ENCODE data around the gene MMRN2. TPM values are rescaled to one million over a fixed set of nuclear protein-coding genes. Genes with fewer than 3 reads are reported as not detected.

MMRN2 gene
- total RNA-seq, 6 experiments from 2014 or later: 0.66 to 1.5 (median 1.2) TPM

DNA sequence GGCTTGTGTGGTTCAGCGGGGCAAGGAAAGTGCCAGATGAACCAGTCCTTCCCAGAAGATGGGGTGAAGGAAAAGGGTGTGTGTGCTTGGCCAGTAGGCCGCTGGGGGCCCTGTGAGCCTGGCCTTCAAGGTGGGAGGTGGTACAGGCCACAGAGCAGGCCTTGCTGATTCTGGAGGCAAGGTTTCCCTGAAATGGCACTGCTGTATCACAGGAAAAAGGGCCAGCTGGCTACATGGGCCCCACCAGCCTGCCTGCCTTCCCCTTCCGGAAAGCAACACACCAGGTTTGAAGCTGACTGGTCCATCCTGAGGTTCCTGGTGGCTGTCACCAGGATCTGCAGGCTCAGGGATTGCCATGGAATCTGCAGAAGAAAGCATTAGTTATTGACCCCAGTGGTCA lies 12.5 kb downstream of the MMRN2 start:
- Mint-ChIP-seq H3K4me1 (ENCODE audit: low read depth) (peaks cover 8% of the 10 kb centered on the region), H3K27ac (no peak overlapping the region), H3K9me3 (no peaks in the 10 kb centered on the region), H3K36me3 (ENCODE audit: low read depth) (0 out of 2 replicates have a peak, but pooled peaks cover 4% of the 10 kb centered on the region), H3K27me3 (ENCODE audit: insufficient read depth) (peaks cover 14% of the 10 kb centered on the region), H3K4me3 (no peak overlapping the region)
- TF ChIP-seq, protein P1, sequence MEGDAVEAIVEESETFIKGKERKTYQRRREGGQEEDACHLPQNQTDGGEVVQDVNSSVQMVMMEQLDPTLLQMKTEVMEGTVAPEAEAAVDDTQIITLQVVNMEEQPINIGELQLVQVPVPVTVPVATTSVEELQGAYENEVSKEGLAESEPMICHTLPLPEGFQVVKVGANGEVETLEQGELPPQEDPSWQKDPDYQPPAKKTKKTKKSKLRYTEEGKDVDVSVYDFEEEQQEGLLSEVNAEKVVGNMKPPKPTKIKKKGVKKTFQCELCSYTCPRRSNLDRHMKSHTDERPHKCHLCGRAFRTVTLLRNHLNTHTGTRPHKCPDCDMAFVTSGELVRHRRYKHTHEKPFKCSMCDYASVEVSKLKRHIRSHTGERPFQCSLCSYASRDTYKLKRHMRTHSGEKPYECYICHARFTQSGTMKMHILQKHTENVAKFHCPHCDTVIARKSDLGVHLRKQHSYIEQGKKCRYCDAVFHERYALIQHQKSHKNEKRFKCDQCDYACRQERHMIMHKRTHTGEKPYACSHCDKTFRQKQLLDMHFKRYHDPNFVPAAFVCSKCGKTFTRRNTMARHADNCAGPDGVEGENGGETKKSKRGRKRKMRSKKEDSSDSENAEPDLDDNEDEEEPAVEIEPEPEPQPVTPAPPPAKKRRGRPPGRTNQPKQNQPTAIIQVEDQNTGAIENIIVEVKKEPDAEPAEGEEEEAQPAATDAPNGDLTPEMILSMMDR (IDR thresholded peaks at IDR 0.05): no peak
- DNase-seq: no peak

DNA sequence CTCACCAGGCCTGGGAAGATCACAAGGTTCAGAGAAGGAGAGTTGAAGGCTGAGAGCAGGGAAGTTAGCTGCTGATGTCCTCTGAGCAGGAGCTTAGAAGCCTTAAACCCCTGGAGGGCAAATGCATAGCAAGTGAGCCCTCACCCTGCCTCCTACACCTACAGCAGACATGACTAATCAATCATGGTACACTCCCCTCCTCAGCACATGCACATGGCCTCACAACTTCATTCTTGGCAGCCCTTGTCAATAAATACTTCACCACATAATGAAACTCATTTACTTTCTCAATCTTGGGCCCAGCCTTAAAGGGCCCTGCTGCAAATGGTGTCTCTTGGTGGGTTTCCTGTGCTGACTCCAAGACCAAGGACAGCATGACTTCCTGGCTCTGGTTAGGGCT lies 12.9 kb downstream of the MMRN2 start:
- peaks cover 14% of the 10 kb centered on the region for H3K27me3 Mint-ChIP-seq (ENCODE audit: insufficient read depth)

DNA sequence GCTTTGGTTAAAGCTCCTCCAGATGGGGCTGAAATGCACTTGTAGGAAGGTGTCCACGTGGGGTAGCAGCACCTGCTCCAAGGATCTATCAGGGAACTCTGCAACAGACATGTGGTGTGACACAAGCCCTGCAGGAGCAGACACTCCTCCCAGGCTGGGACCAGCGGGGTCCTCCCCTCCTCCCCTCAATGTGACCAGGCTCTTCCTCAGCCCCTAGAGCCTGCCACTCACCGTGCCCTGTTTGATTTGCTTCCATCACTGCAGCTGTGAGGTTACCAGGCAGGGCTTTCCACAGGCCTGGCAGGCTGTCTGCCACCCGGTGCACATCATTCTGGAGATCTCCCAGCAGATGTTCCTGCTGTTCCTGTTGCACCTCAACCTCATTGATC lies 13.4 kb downstream of the MMRN2 start:
- Mint-ChIP-seq H3K4me3 (no peak overlapping the region), H3K36me3 (ENCODE audit: low read depth) (0 out of 2 replicates have a peak, but pooled peaks cover 4% of the 10 kb centered on the region), H3K9me3 (no peaks in the 10 kb centered on the region), H3K27me3 (ENCODE audit: insufficient read depth) (peaks cover 14% of the 10 kb centered on the region), H3K27ac (no peak overlapping the region), H3K4me1 (ENCODE audit: low read depth) (peaks cover 12% of the 10 kb centered on the region)
- TF ChIP-seq, protein P1 (IDR thresholded peaks at IDR 0.05): no peak
- no peak for DNase-seq

More for the DNA sequence above, 12.9 kb downstream of the MMRN2 start:
- peaks cover 11% of the 10 kb centered on the region for H3K4me1 Mint-ChIP-seq (ENCODE audit: low read depth)
- no peak overlapping the region for H3K27ac Mint-ChIP-seq
- H3K4me3 Mint-ChIP-seq: no peak overlapping the region
- no peaks in the 10 kb centered on the region for H3K9me3 Mint-ChIP-seq
- 0 out of 2 replicates have a peak, but pooled peaks cover 4% of the 10 kb centered on the region for H3K36me3 Mint-ChIP-seq (ENCODE audit: low read depth)
- no peak for DNase-seq
- TF ChIP-seq, protein P1 (IDR thresholded peaks at IDR 0.05): no peak

DNA sequence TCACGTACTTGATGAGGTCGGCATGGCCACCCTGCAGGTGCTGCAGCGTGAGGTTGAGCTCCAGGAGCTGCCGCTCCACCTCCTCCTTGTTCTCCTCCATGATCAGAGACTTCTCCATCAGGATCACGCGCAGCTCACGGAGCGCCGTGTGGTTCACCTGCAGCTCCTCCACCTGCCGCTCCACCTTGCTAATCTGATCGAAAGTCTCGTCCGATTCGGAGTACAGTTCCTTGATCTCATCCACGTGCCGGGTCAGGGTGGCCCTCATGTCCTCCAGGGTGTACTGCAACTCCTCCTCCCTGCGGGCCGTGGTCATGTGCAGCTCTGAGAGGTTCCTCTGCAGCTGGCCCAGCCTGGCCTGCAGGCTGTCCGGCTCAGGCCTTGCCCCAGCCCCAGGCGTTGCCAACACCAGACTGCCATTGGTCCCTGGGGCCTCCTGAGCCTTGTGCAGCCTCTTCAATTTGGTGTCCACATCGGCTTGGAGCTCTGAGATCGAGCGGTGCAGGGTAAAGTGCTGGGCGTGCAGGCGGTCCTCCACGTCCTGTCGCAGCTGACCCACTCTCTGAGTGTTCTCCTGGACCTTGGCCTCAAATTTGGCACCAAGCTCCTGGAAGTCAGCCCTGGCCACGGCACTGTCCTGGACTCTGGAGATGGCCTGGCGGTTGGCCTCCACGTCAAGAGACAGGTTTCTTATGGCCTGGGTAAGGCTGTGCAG lies 13.9 kb downstream of the MMRN2 start:
- H3K36me3 Mint-ChIP-seq (ENCODE audit: low read depth): 0 out of 2 replicates have a peak, but pooled peaks cover 4% of the 10 kb centered on the region
- H3K9me3 Mint-ChIP-seq: no peaks in the 10 kb centered on the region
- H3K27ac Mint-ChIP-seq: no peak overlapping the region
- no peak for DNase-seq
- H3K27me3 Mint-ChIP-seq (ENCODE audit: insufficient read depth): peaks cover 14% of the 10 kb centered on the region
- H3K4me1 Mint-ChIP-seq (ENCODE audit: low read depth): peaks cover 12% of the 10 kb centered on the region
- no peak overlapping the region for H3K4me3 Mint-ChIP-seq
- TF ChIP-seq, protein P1 (IDR thresholded peaks at IDR 0.05): no peak

DNA sequence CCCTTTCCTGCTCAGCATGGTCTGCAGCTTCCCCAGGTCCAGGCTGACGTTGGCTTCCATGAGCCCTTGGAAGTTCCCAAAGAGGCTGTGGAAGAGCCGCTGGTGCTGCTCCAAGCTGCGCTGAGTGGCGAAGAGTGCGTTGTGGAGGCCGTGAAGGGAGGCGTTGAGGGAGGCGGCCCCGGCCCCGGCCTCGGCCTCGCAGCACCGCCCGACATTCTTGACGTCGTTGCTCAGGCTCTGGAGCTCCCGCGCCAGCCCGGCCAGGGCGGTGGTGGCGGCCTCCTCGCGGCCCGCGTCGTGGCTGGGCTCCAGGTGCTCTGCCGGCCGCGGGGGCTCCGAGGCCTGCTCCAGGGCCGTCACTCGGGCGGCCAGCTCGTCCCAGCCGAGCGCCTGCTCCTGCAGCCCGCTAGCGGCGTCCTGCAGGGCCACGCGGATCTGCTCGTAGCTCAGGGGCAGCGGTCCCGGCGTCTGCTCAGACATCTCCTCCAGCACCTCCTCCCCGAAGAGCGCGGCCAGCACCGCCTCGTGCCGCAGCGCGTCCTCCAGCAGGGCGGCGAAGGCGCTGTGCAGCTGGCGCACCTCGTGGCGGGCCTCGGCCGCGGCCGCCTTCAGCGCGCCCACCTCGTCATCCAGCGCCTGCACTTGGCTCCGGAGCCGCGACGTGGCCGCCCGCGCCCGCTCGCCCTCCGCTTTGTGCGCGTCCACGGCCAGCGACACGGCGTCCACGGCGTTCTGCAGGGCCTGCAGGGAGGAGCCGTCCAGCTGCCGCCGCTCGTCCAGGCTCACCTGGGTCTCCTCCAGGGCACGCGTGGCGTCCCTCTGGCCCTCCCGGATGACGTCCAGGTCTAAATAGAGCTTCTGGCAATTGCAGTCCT lies 14.7 kb downstream of the MMRN2 start:
- H3K4me3 Mint-ChIP-seq: no peak overlapping the region
- H3K36me3 Mint-ChIP-seq (ENCODE audit: low read depth): 0 out of 2 replicates have a peak, but pooled peaks cover 4% of the 10 kb centered on the region
- H3K27ac Mint-ChIP-seq: no peak overlapping the region
- H3K27me3 Mint-ChIP-seq (ENCODE audit: insufficient read depth): peaks cover 11% of the 10 kb centered on the region
- H3K9me3 Mint-ChIP-seq: no peaks in the 10 kb centered on the region
- DNase-seq: no peak
- peaks cover 12% of the 10 kb centered on the region for H3K4me1 Mint-ChIP-seq (ENCODE audit: low read depth)
- TF ChIP-seq, protein P1 (IDR thresholded peaks at IDR 0.05): no peak

All from HFFc6 (cell line).